ENCODE data around the gene TP53I13.

The TP53I13 gene

DNA sequence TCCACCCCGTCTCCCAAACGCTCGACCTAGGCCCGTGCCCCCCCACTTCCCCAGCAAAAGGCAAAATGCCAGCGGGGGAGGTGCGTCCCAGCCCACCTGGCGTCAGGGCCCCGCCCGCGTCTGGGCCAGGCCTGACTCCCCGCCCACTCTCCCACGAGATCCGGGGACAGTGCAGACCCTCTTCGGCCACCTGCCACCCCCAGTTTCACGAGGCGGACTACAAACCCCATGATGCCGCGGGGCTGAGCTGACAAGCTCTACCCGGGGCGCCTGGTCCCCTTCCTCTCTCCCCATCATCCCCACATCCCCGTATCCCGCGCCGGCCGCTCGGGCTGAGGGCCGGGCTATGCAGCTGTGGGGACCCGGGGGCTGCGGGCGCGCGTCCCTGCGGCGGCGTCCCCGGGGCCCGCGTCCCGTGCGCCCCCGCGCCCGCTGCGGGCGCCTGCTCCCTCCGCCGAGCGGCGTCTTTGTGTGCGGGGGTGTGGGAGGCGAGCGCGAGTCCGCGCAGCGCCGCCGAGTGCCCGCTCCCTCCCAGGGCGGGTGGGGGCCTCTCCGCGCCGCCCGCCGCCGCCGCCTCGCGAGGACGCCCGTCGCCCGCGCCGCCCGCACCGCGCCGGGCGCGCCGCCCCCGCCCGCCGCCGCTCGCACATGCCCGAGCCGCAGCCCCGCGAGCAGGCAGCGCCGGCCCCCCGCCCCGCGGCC is 24.5 kb downstream of the TP53I13 start, which contains the start of gene ANKRD13B:
Gene ANKRD13B (plus strand): TSS at position 283 of the 702 bp plus-strand sequence. CDS start 490 bp downstream, outside the sequence.
- TF ChIP-seq CSRNP3 (CRISPR knock-in tag; IDR thresholded peaks at IDR 0.05) (no peak), ZC3H10 (CRISPR knock-in tag; IDR thresholded peaks at IDR 0.05) (no peak), TSHZ2 (CRISPR knock-in tag; IDR thresholded peaks at IDR 0.05) (no peak), ZNF8 (CRISPR knock-in tag; IDR thresholded peaks at IDR 0.05) (no peak), ESRRG (CRISPR knock-in tag; IDR thresholded peaks at IDR 0.05) (no peak), ZFP3 (CRISPR knock-in tag; IDR thresholded peaks at IDR 0.05) (no peak), CSDC2 (CRISPR knock-in tag; IDR thresholded peaks at IDR 0.05) (no peak), GLIS3 (CRISPR knock-in tag; IDR thresholded peaks at IDR 0.05) (no peak), OSR1 (CRISPR knock-in tag; IDR thresholded peaks at IDR 0.05) (no peak), ZNF565 (CRISPR knock-in tag; conservative IDR thresholded peaks at IDR 0.05; ENCODE audit: low read depth) (no peak), RARB (CRISPR knock-in tag; IDR thresholded peaks at IDR 0.05) (no peak), PATZ1 (CRISPR knock-in tag; IDR thresholded peaks at IDR 0.05; ENCODE audit: borderline replicate concordance) (no peak), CREB5 (CRISPR knock-in tag; IDR thresholded peaks at IDR 0.05; ENCODE audit: low read depth) (no peak)
- ATAC-seq = no peak

GRCh38 chr17:29593591-29594518 is 25.4 kb downstream of the TP53I13 start:
- no peak for ATAC-seq
- TF ChIP-seq CSDC2 (CRISPR knock-in tag; IDR thresholded peaks at IDR 0.05) (peak; percentile 80; the same call in 1 of the 2 replicates), ZFP3 (CRISPR knock-in tag; IDR thresholded peaks at IDR 0.05) (peak; percentile 79), TSHZ2 (CRISPR knock-in tag; IDR thresholded peaks at IDR 0.05) (0 out of 2 replicates have a peak, but pooled peaks have one; percentile 66), SNAI2 (CRISPR knock-in tag; IDR thresholded peaks at IDR 0.05) (peak; percentile 63; the same call in 1 of the 2 replicates), RARB (CRISPR knock-in tag; IDR thresholded peaks at IDR 0.05) (no peak), ARNTL (CRISPR knock-in tag; IDR thresholded peaks at IDR 0.05; ENCODE audit: borderline replicate concordance, low read depth) (no peak), ISL1 (CRISPR knock-in tag; IDR thresholded peaks at IDR 0.05) (0 out of 2 replicates have a peak, but pooled peaks have one; percentile 13)

Data from SK-N-SH treated with all-trans-retinoic acid at 6 μM for 48 hours (cell line).